Central memory CD8-positive, alpha-beta T cell (primary cell): ENCODE data around the gene FRS2.

ENCODE experiments used
- ATAC-seq: fragments of 150-1000 bp; cut with Tn5 transposase; replicated peaks from 2 replicates; pipeline ENCODE4 v1.10.0; 2022; ENCODE audit warnings: mild to moderate bottlenecking, moderate FRiP score, moderate number of reproducible peaks; ENCODE audit not compliant: poor library complexity, severe bottlenecking; ENCODE audit errors: extremely low read depth
- DNase-seq, 2 donors: peaks; one replicate each; pipeline ENCODE4 v3.0.0; 2021; ENCODE audit warnings: low spot score in 2 of 2
- H3K27ac Mint-ChIP-seq: one replicate; pipeline ENCODE4 v1.8.0; 2022; ENCODE audit warnings: low read depth, mild to moderate bottlenecking, moderate library complexity, mixed read lengths
- H3K27me3 Mint-ChIP-seq: one replicate; pipeline ENCODE4 v1.8.0; 2022; ENCODE audit warnings: mixed read lengths
- H3K36me3 Mint-ChIP-seq: one replicate; pipeline ENCODE4 v1.8.0; 2022; ENCODE audit warnings: mild to moderate bottlenecking, moderate library complexity, mixed read lengths; ENCODE audit not compliant: insufficient read depth
- H3K4me1 Mint-ChIP-seq: one replicate; pipeline ENCODE4 v1.8.0; 2022; ENCODE audit warnings: mixed read lengths
- H3K4me3 Mint-ChIP-seq: one replicate; pipeline ENCODE4 v1.8.0; 2022; ENCODE audit warnings: mild to moderate bottlenecking, moderate library complexity, mixed read lengths
- H3K9me3 Mint-ChIP-seq: one replicate; pipeline ENCODE4 v1.8.0; 2022; ENCODE audit warnings: mixed read lengths

Gene FRS2

DNA sequence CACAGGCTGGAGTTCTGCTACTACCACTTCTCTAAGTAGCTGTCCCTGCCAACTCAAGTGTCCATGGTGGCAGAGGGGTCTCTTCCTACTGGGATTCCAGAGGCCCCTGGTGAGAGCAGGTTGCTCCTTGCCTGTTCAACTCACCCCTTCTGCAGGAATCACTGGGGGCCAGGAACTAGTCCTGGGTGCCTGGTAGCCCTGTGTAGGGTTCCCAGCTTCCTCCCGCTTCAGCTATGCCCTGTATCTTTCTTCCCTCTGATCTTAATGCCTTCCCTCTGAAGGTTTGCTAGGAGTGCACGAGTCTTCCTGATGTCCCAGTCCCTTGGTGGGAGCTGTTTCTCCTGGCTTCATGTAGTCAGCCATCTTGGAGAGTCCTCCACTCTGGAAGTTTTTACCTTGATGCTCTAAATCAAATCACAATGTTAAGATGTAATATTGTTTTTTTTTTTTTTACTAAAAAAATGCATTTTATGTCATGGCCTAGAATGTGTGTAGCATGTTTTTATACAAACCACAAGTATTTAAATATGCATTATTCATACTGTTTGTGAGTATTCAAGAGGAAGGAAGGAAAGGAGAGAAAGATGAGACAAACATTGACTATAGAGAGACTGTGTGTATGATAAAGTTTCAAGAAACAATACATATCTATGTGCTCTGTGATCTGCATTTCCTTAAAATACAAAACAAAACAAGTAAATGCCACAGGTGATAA lies 54.7 kb downstream of the FRS2 start:
- Mint-ChIP-seq H3K4me1 (peaks cover 64% of the 10 kb centered on the region), H3K27ac (no peak overlapping the region), H3K4me3 (no peak overlapping the region), H3K9me3 (peaks cover 11% of the 10 kb centered on the region), H3K36me3 (peaks cover 2% of the 10 kb centered on the region), H3K27me3 (no peaks in the 10 kb centered on the region)
- no peak for DNase-seq
- no peak for ATAC-seq

DNA sequence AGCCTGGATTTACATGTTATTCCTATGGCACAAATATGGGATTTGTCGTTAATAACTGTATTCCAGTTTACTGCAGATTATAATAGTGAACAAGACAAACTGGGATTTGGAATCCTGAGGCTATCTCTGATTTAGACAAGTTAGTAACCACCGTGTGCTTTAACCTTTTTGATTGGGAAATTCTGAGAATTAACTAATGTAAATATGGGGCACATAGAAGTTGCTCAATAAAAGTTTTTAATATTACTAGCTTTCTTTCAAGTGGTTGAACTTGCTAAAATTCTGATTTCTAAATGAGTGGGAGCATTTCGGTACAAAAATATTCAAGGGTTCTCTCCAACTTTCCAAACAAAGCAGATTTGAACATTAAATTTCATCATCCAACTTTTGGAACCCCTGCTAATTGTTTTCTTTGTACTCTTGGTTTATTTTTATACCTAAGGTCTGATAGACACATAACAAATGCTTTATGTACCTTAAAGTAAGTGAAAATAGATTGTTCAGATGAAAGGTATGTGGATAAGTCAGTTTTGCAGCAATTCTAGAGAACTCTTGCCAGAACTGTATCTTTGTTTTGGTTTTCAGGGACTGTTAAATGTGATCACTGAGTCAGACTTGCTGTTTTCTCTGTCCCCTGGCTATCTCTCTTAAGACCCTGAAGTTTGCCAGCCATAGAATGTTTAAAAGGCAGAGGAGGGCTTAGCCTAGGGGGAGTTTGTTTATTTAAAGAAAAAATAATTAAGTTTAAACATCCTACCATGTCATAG lies 57.5 kb downstream of the FRS2 start:
- DNase-seq (no peak), ATAC-seq (no peak)
- peaks cover 1% of the 10 kb centered on the region for H3K9me3 Mint-ChIP-seq
- no peak overlapping the region for H3K27ac Mint-ChIP-seq
- H3K36me3 Mint-ChIP-seq: peaks cover 12% of the 10 kb centered on the region
- H3K4me3 Mint-ChIP-seq: no peak overlapping the region
- H3K4me1 Mint-ChIP-seq: peaks cover 39% of the 10 kb centered on the region
- H3K27me3 Mint-ChIP-seq: no peaks in the 10 kb centered on the region

DNA sequence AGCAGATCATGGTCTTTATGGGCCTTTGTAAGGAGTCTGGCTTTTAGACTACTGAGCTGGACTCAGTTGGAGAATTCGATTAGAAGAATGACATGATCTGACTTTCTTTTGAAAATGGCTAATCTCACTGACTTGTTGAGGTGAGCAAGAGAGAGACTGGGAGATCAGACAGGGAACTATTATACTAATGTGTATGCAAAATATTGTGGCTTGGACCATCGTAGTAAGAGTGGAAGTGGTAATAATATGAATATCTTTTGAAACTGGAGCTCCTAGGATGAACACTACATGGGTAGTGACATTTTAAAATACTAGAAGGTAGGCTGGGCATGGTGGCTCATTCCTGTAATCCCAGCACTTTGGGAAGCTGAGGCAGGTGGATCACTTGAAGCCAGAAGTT lies 58.8 kb downstream of the FRS2 start:
- Mint-ChIP-seq H3K4me3 (no peak overlapping the region), H3K4me1 (peaks cover 31% of the 10 kb centered on the region), H3K27ac (no peak overlapping the region), H3K9me3 (no peaks in the 10 kb centered on the region), H3K27me3 (no peaks in the 10 kb centered on the region), H3K36me3 (peaks cover 15% of the 10 kb centered on the region)
- DNase-seq (no peak), ATAC-seq (no peak)

DNA sequence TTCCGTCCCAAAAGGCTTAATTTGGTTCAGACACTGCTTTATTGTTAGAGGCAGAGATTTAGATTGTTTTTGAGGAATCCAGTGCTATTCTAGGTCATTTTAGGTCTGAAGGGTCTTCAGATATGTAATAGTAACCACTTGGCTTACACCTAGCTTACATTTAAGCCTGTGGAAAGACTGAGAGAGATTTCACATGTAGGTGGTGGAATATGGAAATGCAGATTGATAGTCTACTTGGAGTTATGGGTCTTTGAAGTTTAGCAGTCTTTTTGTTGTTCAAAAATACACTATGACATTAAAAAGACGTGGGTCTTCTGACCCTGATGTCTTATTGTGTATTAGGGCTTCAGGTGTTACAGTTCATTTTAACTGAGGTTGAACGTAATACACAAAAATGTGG lies 63.7 kb downstream of the FRS2 start:
- peaks cover 36% of the 10 kb centered on the region for H3K4me1 Mint-ChIP-seq
- DNase-seq (no peak), ATAC-seq (no peak)
- H3K27ac Mint-ChIP-seq: no peak overlapping the region
- no peaks in the 10 kb centered on the region for H3K9me3 Mint-ChIP-seq
- no peak overlapping the region for H3K4me3 Mint-ChIP-seq
- no peaks in the 10 kb centered on the region for H3K27me3 Mint-ChIP-seq
- H3K36me3 Mint-ChIP-seq: peaks cover 15% of the 10 kb centered on the region

DNA sequence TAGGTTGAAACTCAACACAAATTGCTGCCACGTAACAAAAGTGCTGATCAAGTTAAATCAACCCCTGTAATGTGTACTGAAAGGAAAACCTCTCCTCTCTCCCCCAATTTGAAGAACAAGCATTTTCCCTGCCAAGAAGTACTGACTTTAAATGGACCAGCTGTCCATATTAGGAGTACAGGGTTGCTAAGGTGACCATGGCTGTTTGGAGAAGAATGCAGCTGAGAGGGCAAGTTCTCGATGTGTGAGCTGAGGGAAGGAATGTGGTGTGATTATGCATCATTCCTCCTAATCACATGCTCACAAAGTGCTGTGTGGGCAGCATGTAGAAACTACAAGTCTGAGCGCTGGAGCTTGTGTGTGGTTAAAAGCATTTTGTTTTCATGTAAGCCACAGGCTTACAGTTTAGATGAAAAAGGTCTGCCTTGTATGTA lies 64.2 kb downstream of the FRS2 start:
- Mint-ChIP-seq H3K4me1 (peaks cover 33% of the 10 kb centered on the region), H3K27me3 (no peaks in the 10 kb centered on the region), H3K36me3 (peaks cover 15% of the 10 kb centered on the region), H3K27ac (no peak overlapping the region), H3K9me3 (no peaks in the 10 kb centered on the region), H3K4me3 (no peak overlapping the region)
- ATAC-seq (peak; percentile 28), DNase-seq (no peak)

DNA sequence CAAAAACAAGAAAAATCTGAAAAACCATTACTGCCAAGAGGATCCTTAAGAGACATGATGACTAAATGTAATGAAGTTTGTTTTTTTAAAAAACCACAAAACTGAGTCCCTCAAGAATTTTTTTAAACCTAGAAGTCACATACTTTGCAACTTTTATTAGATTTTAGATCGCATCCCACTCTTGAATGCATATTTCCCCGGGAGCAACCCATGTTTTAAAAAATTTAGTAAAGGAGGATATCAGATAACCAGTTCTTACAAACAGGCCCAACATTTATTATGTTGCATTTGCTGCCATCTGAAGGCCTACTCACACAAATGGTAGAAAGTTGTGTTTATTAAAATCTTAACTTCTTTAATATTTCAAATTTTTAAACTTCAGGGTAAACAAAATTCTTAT lies 70.8 kb downstream of the FRS2 start:
- peaks cover 11% of the 10 kb centered on the region for H3K4me1 Mint-ChIP-seq
- no peaks in the 10 kb centered on the region for H3K27me3 Mint-ChIP-seq
- H3K4me3 Mint-ChIP-seq: no peak overlapping the region
- DNase-seq (no peak), ATAC-seq (no peak)
- peaks cover 7% of the 10 kb centered on the region for H3K36me3 Mint-ChIP-seq
- H3K27ac Mint-ChIP-seq: no peak overlapping the region
- H3K9me3 Mint-ChIP-seq: peaks cover 8% of the 10 kb centered on the region

DNA sequence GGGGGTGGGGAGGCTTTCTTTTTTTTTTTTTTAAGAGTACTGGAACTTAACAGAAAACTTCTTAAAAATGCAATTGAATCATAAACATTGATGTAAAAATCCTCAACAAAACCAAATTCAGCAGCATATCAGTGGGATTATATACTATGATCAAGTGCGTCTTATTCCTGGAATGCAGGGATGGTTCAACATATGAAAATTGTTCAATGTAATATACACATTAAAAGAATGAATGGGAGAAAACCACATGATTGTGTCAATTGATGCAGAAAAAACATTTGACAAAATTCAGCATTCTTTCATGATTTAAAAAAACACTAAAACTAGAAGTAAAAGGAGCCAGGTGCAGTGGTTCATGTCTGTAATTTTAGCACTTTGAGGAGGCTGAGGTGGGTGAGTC lies 73.9 kb downstream of the FRS2 start:
- Mint-ChIP-seq H3K27me3 (no peaks in the 10 kb centered on the region), H3K9me3 (peaks cover 8% of the 10 kb centered on the region), H3K36me3 (peaks cover 7% of the 10 kb centered on the region), H3K4me1 (no peaks in the 10 kb centered on the region), H3K4me3 (no peak overlapping the region), H3K27ac (no peak overlapping the region)
- ATAC-seq (no peak), DNase-seq (no peak)

DNA sequence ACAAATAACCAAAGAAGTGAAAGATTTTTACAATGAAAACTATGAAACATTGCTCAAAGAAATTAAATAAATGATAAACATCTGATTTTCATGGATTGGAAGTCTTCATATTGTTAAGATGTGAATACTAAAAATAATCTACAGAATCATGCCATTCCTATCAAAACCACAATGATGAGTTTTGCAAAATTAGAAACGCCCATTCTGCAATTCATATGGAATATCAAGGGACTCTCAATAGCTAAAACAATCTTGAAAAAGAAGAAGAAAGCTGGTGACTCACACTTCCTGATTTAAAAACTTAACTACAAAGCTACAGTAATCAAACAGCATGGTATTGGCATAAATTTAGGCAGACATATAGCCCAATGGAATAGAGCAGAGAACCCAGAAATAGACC lies 74.9 kb downstream of the FRS2 start:
- H3K9me3 Mint-ChIP-seq: peaks cover 8% of the 10 kb centered on the region
- no peak for ATAC-seq
- H3K27ac Mint-ChIP-seq: no peak overlapping the region
- peaks cover 5% of the 10 kb centered on the region for H3K36me3 Mint-ChIP-seq
- H3K4me1 Mint-ChIP-seq: peaks cover 4% of the 10 kb centered on the region
- DNase-seq: no peak
- no peaks in the 10 kb centered on the region for H3K27me3 Mint-ChIP-seq
- no peak overlapping the region for H3K4me3 Mint-ChIP-seq

DNA sequence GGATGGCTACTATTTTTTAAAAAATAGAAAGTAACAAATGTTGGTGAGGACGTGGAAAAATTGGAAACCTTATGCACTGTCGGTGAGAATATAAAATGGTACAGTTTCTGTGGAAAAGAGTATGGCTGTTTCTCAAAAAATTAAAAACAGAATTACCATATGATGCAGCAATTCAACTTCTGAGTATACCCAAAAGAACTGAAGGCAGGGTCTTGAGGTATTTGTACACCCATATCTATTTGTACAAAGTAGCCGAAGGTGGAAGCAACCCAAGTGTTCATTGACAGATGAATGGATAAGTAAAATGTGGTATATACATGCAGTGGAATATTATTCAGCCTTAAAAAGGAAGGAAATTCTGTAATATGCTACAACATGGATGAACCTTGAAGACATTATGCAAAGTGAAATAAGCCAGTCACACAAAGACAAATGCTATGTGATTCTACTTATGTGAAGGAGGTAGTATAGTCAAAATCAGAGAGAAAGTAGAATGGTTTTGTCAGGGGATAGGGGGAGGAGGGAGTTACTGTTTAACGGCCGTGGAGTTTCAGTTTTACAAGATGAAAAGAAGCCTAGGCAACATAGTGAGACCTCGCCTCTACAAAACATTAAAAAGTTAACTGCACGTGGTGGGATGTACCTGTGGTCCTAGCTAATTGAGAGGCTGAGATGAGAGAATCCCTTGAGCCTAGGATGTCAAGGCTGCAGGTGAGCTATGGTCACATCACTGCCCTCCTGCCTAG lies 76.7 kb downstream of the FRS2 start:
- H3K9me3 Mint-ChIP-seq: peaks cover 8% of the 10 kb centered on the region
- no peaks in the 10 kb centered on the region for H3K27me3 Mint-ChIP-seq
- ATAC-seq (no peak), DNase-seq (no peak)
- no peaks in the 10 kb centered on the region for H3K36me3 Mint-ChIP-seq
- peaks cover 6% of the 10 kb centered on the region for H3K4me1 Mint-ChIP-seq
- H3K4me3 Mint-ChIP-seq: no peak overlapping the region
- no peak overlapping the region for H3K27ac Mint-ChIP-seq

DNA sequence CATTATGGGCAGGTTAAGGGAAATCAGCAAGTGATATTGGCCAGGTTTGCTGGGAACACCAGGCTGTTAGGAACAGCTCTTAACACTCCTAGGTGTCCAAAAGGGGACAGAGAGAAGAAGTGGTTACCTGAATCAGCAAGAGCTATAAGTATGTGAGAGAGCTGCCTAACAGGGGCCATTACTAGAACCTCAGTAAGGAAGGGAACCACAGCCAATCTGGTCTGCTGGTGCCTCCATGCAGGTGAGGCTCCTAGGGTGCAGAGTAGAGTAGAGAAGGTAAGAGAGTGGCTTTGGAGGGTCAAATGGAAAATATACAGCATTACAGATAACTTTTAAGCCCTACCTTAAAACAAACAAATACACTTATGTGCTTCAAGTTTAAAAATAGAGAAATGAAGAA lies 78.5 kb downstream of the FRS2 start:
- H3K9me3 Mint-ChIP-seq: peaks cover 2% of the 10 kb centered on the region
- H3K4me1 Mint-ChIP-seq: peaks cover 10% of the 10 kb centered on the region
- ATAC-seq (no peak), DNase-seq (no peak)
- no peaks in the 10 kb centered on the region for H3K36me3 Mint-ChIP-seq
- no peak overlapping the region for H3K27ac Mint-ChIP-seq
- no peaks in the 10 kb centered on the region for H3K27me3 Mint-ChIP-seq
- H3K4me3 Mint-ChIP-seq: no peak overlapping the region

DNA sequence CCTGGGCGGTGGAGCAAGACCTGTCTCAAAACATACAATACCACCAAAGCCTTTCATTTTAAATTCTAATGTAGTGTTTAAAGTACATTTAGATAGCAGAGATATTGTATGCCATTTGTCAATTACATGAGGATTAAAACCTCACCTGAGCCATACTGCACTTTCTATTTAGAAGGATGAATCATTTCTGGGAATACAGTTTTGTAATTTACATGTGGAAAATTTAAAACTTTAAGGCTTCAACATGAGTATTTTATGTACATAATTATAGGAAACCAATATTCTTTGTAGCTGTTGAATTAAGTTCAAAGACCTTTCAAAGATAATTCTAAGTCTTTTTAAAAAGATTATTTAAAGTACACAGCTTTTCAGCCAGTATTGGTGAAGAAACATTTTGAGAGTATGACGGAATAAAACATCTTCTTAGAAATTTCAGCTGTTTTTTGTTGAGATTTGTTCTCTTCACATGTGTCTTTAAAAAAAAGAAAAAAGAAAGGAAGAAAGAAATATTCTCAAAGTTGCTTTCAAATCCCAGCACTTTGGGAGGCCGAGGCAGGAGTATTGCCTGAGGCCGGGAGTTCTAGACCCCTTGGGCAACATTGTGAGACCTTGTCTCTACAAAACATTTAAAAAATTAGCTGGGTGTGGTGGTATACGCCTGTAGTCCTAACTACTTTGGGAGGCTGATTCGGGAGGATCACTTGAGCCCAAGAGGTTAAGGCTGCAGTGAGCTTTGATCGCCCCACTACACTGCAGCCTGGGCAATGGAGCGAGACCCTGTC lies 80.6 kb downstream of the FRS2 start:
- no peak for ATAC-seq
- no peak for DNase-seq
- Mint-ChIP-seq H3K27me3 (no peaks in the 10 kb centered on the region), H3K9me3 (no peaks in the 10 kb centered on the region), H3K4me1 (peaks cover 12% of the 10 kb centered on the region), H3K27ac (no peak overlapping the region), H3K36me3 (peaks cover 3% of the 10 kb centered on the region), H3K4me3 (no peak overlapping the region)

DNA sequence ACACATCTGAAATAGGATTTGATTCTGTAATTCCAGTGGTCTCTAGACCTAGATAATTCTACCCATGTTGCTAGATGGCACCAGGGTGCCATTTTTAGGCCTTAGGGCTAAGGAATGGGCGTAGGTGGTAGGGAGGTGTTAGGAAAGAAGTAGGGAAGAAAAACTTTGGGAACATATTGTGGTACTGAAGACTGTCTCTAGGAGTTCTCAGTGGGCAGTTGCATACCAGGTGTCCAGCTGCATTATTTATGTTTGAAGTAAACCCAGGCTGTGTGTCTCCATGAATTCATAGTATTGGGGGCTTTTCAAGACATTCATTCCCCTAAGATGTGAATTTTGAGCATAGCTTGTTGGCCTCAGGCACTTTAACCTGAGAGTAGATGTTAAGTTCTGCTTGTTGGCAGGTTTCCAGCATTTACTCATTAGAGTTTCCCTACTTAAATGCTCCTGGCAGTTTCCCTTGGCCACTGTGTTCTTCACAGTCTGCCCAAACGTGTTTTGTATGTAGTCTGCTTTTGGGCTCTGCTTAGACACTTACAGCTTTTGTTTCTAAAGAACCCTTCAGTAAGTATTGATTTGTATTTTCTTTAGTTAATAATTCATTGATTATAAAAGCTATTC lies 83.5 kb downstream of the FRS2 start:
- no peak for DNase-seq
- H3K27ac Mint-ChIP-seq: no peak overlapping the region
- no peaks in the 10 kb centered on the region for H3K9me3 Mint-ChIP-seq
- H3K36me3 Mint-ChIP-seq: peaks cover 3% of the 10 kb centered on the region
- no peak overlapping the region for H3K4me3 Mint-ChIP-seq
- H3K27me3 Mint-ChIP-seq: no peaks in the 10 kb centered on the region
- peaks cover 21% of the 10 kb centered on the region for H3K4me1 Mint-ChIP-seq
- no peak for ATAC-seq
